Aorta (tissue), 5 donors: ENCODE measurements around the gene WNT6. TPM values are rescaled to one million over a fixed set of nuclear protein-coding genes. Genes with fewer than 3 reads are reported as not detected.

Source experiments
- ATAC-seq: fragments of 200-7000 bp; cut with Tn5 transposase; one replicate; pipeline ENCODE4 v1.9.1; 2022; ENCODE audit warnings: moderate library complexity; ENCODE audit not compliant: low FRiP score
- DNase-seq, 2 donors: peaks; one replicate each; pipeline ENCODE4 v3.0.0-alpha.2; 2020
- H3K27ac ChIP-seq, 2 donors: one replicate each; pipeline ENCODE4 v1.5.1; 2013; ENCODE audit warnings: low read length in 2 of 2, mild to moderate bottlenecking in 2 of 2, moderate library complexity in 2 of 2, control low read depth in 1 of 2, inconsistent platforms in 1 of 2, low read depth in 1 of 2
- H3K27me3 ChIP-seq, 2 donors: one replicate each; pipeline ENCODE4 v1.6.1; 2013; ENCODE audit warnings: control low read depth in 1 of 2, low read length in 1 of 2, mild to moderate bottlenecking in 1 of 2, moderate library complexity in 1 of 2; ENCODE audit not compliant: insufficient read depth in 2 of 2, control insufficient read depth in 1 of 2
- H3K36me3 ChIP-seq, 2 donors: one replicate each; pipeline ENCODE4 v1.6.1; 2013; ENCODE audit warnings: control low read depth in 1 of 2, low read length in 1 of 2, mild to moderate bottlenecking in 1 of 2; ENCODE audit not compliant: insufficient read depth in 2 of 2, control insufficient read depth in 1 of 2
- H3K4me1 ChIP-seq, 2 donors: one replicate each; pipeline ENCODE4 v1.6.1; 2013; ENCODE audit warnings: low read length in 2 of 2, control low read depth in 1 of 2, mild to moderate bottlenecking in 1 of 2, moderate library complexity in 1 of 2; ENCODE audit not compliant: insufficient read depth in 2 of 2, control insufficient read depth in 1 of 2
- H3K4me3 ChIP-seq, 2 donors: one replicate each; pipeline ENCODE4 v1.5.1; 2013; ENCODE audit warnings: low read length in 2 of 2, control low read depth in 1 of 2, mild to moderate bottlenecking in 1 of 2
- H3K9me3 ChIP-seq: one replicate; pipeline ENCODE4 v1.6.1; 2013; ENCODE audit warnings: mild to moderate bottlenecking, low read length; ENCODE audit not compliant: control insufficient read depth
- WGBS, 2 donors: extraction: QIAGEN DNeasy Blood & Tissue Kit; methylation state at CpG; one replicate each; pipeline ENCODE4 v1.1.7; 2013; 5-methylcytosine and 5-hydroxymethylcytosine counted together
- intact Hi-C, 2 donors: fragments of 100-400 bp; cut with DNase I; formaldehyde crosslinking; loops; one replicate each; pipeline versions ENCODE4 v1.14.2 to v1.15.0; 2022
- polyA plus RNA-seq, 2 donors: library from polyadenylated mRNA; stranded (reverse); fragments of 200-250 nt; gene quantifications; one replicate each; pipeline ENCODE4 v1.2.3, GENCODE V29; 2013
- total RNA-seq, 2 donors: library from RNA; stranded (reverse); fragmentation: NEBNext Ultra II Directional; extraction: Animal tissue kit (Norgen Biotek cat#: 25700); gene quantifications; one replicate each; pipeline ENCODE4 v1.2.1, GENCODE V29; 2021
- donor health status: healthy with polysubstance abuse.
- donor health status: Bipolar disorder and iron deficiency.
- donor health status: DM: no; HTN: no; CAD: no.
- donor health status: DM: no; HTN: no; CAD: no.
- donor health status: DM: yes; HTN: yes; CAD: no.

WNT6 gene
- total and polyA plus RNA-seq, 4 donors, result 0.88 to 2.1 TPM; not detected in 2

DNA sequence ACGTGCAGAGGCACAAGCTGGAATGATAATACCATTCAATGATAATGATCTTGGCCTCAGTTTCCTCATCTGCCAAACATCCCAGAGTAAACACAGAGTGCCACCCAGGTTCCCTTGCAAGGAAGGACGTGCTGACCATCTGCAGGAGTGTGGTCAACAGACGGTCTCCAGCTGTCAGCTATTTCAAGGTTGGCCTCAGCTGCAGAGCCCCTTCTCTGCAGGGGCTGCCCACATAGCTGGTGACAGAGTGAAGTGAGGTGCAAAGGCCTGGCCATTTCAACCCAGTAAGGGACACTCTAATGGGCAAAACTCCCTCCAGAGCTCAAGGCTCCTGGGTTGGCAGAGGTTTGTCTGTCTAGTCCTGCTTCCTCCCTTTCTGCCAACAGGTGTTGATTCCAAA lies 8.3 kb upstream of the WNT6 start:
- no peak overlapping the region for H3K27ac ChIP-seq
- no peaks in the 10 kb centered on the region for H3K4me1 ChIP-seq
- DNase-seq (peak in 1 of 2 donors; percentile 34), ATAC-seq (no peak)
- H3K27me3 ChIP-seq, result no peaks in the 10 kb centered on the region
- intact Hi-C loops, result no loop called here
- no peaks in the 10 kb centered on the region for H3K9me3 ChIP-seq
- WGBS, 2 donors, result 47 to 56% methylated on average over 3 of the region's 3 CpGs
- no peak overlapping the region for H3K4me3 ChIP-seq
- H3K36me3 ChIP-seq, result no peaks in the 10 kb centered on the region

DNA sequence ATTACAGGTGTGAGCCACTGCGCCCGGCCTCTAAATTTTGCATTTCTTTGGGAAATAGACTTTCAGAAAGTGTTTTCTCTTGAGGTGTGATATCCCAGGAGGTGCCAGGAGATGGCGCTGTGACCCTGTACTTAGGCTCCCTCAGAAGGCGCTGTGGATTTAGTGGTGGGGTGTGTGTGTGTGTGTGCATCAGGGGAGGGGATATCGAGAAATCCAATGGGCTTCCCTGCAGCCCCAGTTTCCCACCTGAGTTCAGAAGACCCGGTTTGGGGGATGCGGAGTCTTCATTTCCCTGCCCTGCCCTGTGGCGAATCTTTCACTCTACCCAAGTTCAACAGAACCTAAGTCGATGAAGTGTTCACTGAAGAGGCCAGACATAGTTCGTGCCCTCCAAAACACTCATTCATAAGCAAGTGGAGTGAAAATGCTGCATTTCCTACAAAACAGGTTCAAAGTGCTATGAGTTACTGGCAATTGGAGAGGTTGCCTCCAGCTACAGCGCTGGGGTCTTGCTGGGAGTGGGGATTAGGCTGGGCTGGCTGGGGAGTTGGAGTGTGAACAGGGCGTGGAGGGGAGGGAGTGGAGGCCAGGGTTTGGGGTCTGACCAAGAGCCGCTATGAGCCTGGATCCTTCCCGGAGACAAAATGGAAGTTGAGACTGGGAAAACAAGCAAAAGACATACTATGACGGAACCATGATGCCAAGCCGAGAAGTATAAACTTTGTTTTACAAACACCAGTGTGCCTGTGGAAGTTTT lies 6.5 kb upstream of the WNT6 start:
- Histone ChIP-seq H3K27ac (no peak overlapping the region), H3K4me3 (no peak overlapping the region), H3K27me3 (no peaks in the 10 kb centered on the region), H3K9me3 (no peaks in the 10 kb centered on the region), H3K36me3 (no peaks in the 10 kb centered on the region), H3K4me1 (no peaks in the 10 kb centered on the region)
- WGBS, 2 donors, result 26 to 29% methylated on average over 16 of the region's 16 CpGs
- intact Hi-C loops, result no loop called here
- ATAC-seq (peak; percentile 72), DNase-seq (peak; percentile 61 to 83)

DNA sequence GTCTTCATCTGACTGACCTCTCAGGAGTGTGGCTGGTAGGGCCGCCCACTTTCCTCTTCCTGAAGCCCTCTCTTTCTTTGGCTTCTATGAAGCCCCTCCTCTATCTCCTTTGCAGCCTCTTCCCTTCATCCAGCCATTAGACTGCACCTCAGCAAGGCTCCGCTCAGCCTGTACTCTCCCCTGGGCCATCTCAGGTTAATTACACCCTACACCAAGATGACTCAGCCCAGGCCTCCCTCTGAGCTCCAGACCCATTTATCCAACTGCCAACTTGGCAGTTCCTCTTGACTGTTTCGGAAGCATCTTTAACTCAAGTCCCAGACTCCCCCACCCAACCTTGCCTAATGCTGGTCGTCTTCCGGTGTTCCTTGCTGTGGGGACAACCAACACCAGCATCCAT lies 5.8 kb upstream of the WNT6 start:
- Histone ChIP-seq H3K27me3 (no peaks in the 10 kb centered on the region), H3K4me1 (no peaks in the 10 kb centered on the region), H3K36me3 (no peaks in the 10 kb centered on the region), H3K27ac (no peak overlapping the region), H3K9me3 (no peaks in the 10 kb centered on the region), H3K4me3 (no peak overlapping the region)
- ATAC-seq (peak; percentile 40), DNase-seq (peak in 1 of 2 donors; percentile 31)
- whole genome bisulfite sequencing, 2 donors, result 64 to 66% methylated on average over 5 of the region's 5 CpGs
- intact Hi-C loops, result no loop called here

DNA sequence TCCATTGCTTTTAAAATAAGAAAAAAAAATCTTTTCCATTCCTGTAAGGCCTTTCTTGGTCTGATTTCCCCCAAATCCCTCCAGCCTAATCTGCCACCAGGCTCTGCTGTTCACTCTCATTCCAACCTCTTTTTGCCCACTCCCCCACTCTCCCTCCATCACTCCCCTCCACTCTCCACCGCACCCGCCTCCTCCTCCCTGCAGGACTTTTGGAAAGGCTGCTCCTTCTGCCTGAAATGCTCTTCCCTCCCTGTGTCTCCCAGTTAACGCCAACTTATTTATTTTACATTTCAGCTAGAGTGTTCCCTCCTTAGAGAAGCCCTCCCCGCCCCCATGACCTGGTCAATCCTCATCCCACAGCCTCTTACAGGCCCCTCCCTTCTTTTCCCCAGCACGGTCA lies 4.7 kb upstream of the WNT6 start:
- 71 to 77% methylated on average over 5 of the region's 5 CpGs for WGBS, 2 donors
- DNase-seq (peak in 1 of 2 donors; percentile 9), ATAC-seq (no peak)
- Histone ChIP-seq H3K4me1 (no peaks in the 10 kb centered on the region), H3K4me3 (no peak overlapping the region), H3K27me3 (no peaks in the 10 kb centered on the region), H3K36me3 (no peaks in the 10 kb centered on the region), H3K27ac (no peak overlapping the region), H3K9me3 (no peaks in the 10 kb centered on the region)
- intact Hi-C loops, result no loop called here

DNA sequence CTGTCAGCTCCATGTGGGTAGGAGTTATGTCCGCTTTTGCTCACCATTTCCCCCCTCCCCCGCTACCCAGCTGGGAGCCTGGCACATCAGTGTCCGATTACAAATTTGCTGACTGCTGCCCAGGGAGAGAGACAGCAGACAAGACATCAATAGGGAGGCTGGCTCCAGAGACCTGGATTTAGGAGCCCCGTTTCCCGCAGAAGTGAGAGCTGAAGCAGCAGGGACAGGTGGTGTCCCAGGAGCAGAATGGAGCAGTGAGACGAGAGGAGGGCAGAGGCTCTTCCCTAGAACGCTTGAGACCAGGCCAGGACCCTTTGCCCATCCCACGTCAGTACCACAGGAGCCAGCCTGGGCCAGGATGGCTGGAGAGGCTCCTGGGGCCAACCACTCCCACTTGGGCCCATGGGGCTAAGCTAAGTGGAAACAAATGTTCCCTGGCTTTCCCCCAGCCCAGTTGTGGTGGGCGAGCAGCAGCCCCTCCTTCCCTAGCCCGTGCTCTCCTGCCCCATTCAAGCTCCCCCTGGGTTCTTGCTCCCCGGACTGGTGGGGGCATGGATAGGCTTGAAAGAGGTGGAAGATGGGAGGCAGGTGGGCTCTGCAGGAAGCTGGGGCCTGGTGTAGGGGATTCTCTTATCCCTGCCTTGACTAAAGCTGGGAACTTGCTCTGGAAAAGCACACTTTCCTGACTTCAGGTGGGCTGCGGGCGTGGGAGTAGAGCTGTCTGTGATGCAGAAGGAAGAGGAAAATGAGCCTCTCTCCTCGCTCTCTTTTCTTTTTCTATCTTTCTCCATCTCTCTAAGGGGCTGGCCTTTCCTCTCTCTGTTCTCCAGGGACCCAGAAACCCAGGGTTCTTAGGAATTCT lies 4.1 kb upstream of the WNT6 start:
- Histone ChIP-seq H3K4me1 (no peaks in the 10 kb centered on the region), H3K4me3 (no peak overlapping the region), H3K9me3 (no peaks in the 10 kb centered on the region), H3K36me3 (no peaks in the 10 kb centered on the region), H3K27ac (no peak overlapping the region), H3K27me3 (no peaks in the 10 kb centered on the region)
- 75 to 81% methylated on average over 14 of the region's 14 CpGs for WGBS, 2 donors
- no peak for ATAC-seq
- peak in 1 of 2 donors; percentile 42 for DNase-seq
- intact Hi-C loops, result no loop called here

DNA sequence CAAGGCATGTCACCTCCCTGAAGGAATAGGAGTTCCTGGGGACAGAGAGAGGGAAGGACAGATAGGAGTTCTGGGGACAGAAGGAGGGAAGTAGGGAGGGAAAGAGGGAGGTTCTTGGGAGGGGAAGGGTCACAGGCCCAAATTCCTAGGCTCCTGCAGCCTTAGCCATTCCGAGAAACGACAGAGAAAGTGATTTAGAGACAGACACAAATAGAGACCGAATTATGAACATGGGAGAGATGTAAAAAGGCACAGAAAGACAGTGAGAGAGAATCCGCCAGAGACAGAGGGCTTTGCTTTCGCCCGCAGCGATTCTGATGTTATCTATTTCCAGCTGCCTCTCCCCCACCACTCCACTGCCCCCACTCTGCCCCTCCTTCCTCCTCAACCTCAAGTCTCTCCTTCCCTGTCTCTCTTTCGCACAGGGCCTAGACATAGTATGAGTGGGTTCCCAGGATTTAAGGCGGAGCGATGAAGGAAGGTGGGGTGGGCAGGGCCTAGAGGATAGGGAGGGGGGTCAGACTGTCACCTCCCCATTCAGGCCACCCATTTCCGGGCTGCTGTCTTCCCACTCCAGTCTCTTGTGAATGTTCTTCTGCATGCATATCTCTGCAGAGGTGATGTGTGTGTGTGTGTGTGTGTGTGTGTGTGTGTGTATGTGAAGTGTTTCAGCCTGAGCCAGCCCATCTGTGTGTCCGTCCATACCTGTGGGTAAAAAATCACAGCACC lies 3.3 kb upstream of the WNT6 start:
- ATAC-seq, result no peak
- Histone ChIP-seq H3K36me3 (no peaks in the 10 kb centered on the region), H3K27ac (no peak overlapping the region), H3K4me1 (no peaks in the 10 kb centered on the region), H3K9me3 (no peaks in the 10 kb centered on the region), H3K27me3 (no peaks in the 10 kb centered on the region), H3K4me3 (no peak overlapping the region)
- peak in 1 of 2 donors; percentile 34 for DNase-seq
- intact Hi-C loops, result no loop called here
- 71 to 84% methylated on average over 12 of the region's 12 CpGs for WGBS, 2 donors

DNA sequence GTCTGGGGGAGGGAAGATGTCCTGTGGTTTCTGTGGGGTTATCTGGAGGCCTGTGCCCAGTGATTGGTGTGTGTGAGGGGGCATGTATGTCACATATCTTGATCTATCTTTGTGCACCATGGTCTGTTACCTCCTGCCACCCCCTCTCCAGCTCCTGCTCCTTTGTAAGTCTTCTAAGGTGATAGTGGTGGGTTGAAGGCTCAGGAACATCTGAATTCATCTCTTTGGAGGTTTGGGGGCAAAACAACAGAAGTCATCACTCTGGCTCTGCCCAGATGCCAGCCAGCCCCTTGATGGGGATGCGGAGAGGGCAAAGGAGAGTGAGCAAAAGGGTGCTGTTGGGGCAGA lies 2.7 kb upstream of the WNT6 start:
- Histone ChIP-seq H3K4me1 (no peaks in the 10 kb centered on the region), H3K9me3 (no peaks in the 10 kb centered on the region), H3K36me3 (no peaks in the 10 kb centered on the region), H3K4me3 (no peak overlapping the region), H3K27me3 (no peaks in the 10 kb centered on the region), H3K27ac (no peak overlapping the region)
- DNase-seq (no peak), ATAC-seq (no peak)
- 96 to 100% methylated on average over 1 of the region's 1 CpG for WGBS, 2 donors
- intact Hi-C loops, result no loop called here

DNA sequence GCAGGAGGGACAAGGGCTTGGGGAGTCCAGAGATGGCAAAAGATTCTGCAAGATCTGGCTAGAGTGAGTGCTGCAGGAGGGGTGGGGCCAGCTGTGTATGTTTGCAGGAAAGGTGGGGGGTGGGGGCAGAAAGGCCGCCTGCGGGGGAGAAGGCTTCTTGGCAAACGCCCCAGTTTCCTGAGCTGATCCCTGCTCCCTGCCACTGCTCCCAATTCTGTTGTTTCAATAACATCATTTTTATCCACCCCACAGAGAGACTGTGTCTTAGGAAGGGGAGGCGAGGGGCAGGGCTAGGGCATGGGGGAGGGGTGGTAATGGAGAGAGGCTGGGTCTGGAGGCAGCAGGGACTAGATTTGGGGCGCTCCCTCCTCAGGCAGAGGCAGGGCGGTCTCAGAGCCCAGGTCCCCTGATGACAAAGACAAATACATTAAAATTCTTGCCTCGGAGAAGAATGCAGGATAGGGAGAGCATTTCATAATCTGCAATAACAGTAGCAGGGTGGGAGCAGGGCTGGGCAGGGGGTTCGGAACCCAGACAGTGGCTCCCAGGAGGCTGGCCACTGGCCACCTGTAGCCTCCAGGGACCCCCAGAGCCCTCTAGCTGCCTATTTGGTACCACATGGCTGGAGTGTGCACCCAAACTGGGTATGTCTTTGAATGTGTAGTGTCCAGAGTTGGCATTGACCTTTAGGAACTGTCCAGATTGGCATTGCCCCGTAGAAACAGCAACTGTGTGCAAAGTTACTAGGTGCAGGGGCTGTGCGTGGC lies 2.1 kb upstream of the WNT6 start:
- intact Hi-C loops, result no loop called here
- Histone ChIP-seq H3K36me3 (no peaks in the 10 kb centered on the region), H3K27me3 (no peaks in the 10 kb centered on the region), H3K4me3 (no peak overlapping the region), H3K27ac (no peak overlapping the region), H3K4me1 (no peaks in the 10 kb centered on the region), H3K9me3 (no peaks in the 10 kb centered on the region)
- ATAC-seq, result no peak
- peak in 1 of 2 donors; percentile 38 for DNase-seq
- 39 to 45% methylated on average over 10 of the region's 10 CpGs for WGBS, 2 donors
